DOHH2 (cell line): ENCODE measurements around the gene LCP2.

Experiments used
- H3F3A ChIP-seq: fragments of 200-600 bp; sonication (generic), shearing (Covaris generic); 2 replicates; pipeline ENCODE4 v1.6.0; 2016; ENCODE audit warnings: antibody characterized with exemption, mild to moderate bottlenecking; ENCODE audit not compliant: control insufficient read depth, insufficient read depth
- H3K27ac ChIP-seq: fragments of 200-600 bp; sonication (generic); 2 replicates; pipeline ENCODE4 v1.5.1; 2014; ENCODE audit warnings: low read depth, mild to moderate bottlenecking, low read length, moderate library complexity
- H3K27me3 ChIP-seq: fragments of 200-600 bp; sonication (generic); 2 replicates; pipeline ENCODE4 v1.6.1; 2014; ENCODE audit warnings: mild to moderate bottlenecking, low read length, mixed read lengths; ENCODE audit not compliant: control insufficient read depth
- H3K36me3 ChIP-seq: fragments of 200-600 bp; sonication (generic); 2 replicates; pipeline ENCODE4 v1.6.1; 2014; ENCODE audit warnings: mild to moderate bottlenecking, low read length, moderate library complexity, mixed read lengths; ENCODE audit not compliant: control insufficient read depth
- H3K4me1 ChIP-seq: fragments of 200-600 bp; sonication (generic); 2 replicates; pipeline ENCODE4 v1.6.1; 2014; ENCODE audit warnings: mild to moderate bottlenecking, low read length, mixed read lengths; ENCODE audit not compliant: control insufficient read depth
- H3K4me2 ChIP-seq: fragments of 200-600 bp; sonication (generic); 2 replicates; pipeline ENCODE4 v1.6.0; 2014; ENCODE audit warnings: mild to moderate bottlenecking, low read length, moderate library complexity
- H3K4me3 ChIP-seq: fragments of 200-600 bp; sonication (generic); 2 replicates; pipeline ENCODE4 v1.5.1; 2014; ENCODE audit warnings: mild to moderate bottlenecking, low read length, mixed read lengths
- H3K79me2 ChIP-seq: fragments of 200-600 bp; sonication (generic); 2 replicates; pipeline ENCODE4 v1.6.1; 2014; ENCODE audit warnings: mild to moderate bottlenecking, low read length, mixed read lengths; ENCODE audit not compliant: control insufficient read depth
- H3K9me2 ChIP-seq: fragments of 200-600 bp; sonication (generic); replicated peaks from 2 replicates; pipeline ENCODE4 v1.6.1; 2014; ENCODE audit warnings: mild to moderate bottlenecking, low read length, mixed read lengths; ENCODE audit not compliant: control insufficient read depth
- H3K9me3 ChIP-seq: fragments of 200-600 bp; sonication (generic); 2 replicates; pipeline ENCODE4 v1.6.1; 2014; ENCODE audit warnings: antibody characterized with exemption, low read length, mixed read lengths; ENCODE audit not compliant: control insufficient read depth, insufficient read depth
- H4K20me1 ChIP-seq: fragments of 200-600 bp; sonication (generic); 2 replicates; pipeline ENCODE4 v1.6.0; 2014; ENCODE audit warnings: low read depth, mild to moderate bottlenecking, antibody characterized with exemption, low read length, moderate library complexity; ENCODE audit not compliant: control insufficient read depth, insufficient read depth
- CTCF ChIP-seq: fragments of 200-600 bp; sonication (generic); IDR thresholded peaks from one replicate; pipeline ENCODE4 v1.5.1; 2014; ENCODE audit warnings: antibody characterized with exemption, mild to moderate bottlenecking, low read depth, low read length; ENCODE audit not compliant: poor library complexity, severe bottlenecking
- EZH2phosphoT487 ChIP-seq: fragments of 200-600 bp; sonication (generic); IDR thresholded peaks from 2 replicates; pipeline ENCODE4 v1.6.1; 2017; ENCODE audit warnings: borderline replicate concordance, mild to moderate bottlenecking, antibody characterized with exemption, low read length, moderate library complexity, mixed read lengths

The LCP2 gene

GRCh38 chr5:170226129-170226615, 71.4 kb downstream of the LCP2 start:
- Histone ChIP-seq H3K4me3 (no peak overlapping the region), H3K79me2 (no peaks in the 10 kb centered on the region), H3K4me2 (no peak overlapping the region), H3K4me1 (no peaks in the 10 kb centered on the region), H3K27me3 (peaks cover 7% of the 10 kb centered on the region), H3K27ac (no peak overlapping the region), H3K9me3 (no peaks in the 10 kb centered on the region), H3K36me3 (no peaks in the 10 kb centered on the region), H3F3A (no peaks in the 10 kb centered on the region), H4K20me1 (no peaks in the 10 kb centered on the region), H3K9me2 (no peaks in the 10 kb centered on the region)
- peak; percentile 8 for TF ChIP-seq CTCF
- TF ChIP-seq EZH2phosphoT487 = no peak

- H3K4me3 ChIP-seq = no peak overlapping the region
- TF ChIP-seq CTCF (peak; percentile 78), EZH2phosphoT487 (no peak)
- H4K20me1 ChIP-seq = no peaks in the 10 kb centered on the region
- H3K79me2 ChIP-seq = no peaks in the 10 kb centered on the region
- H3K27me3 ChIP-seq = peaks cover 7% of the 10 kb centered on the region
- no peaks in the 10 kb centered on the region for H3F3A ChIP-seq
- H3K9me3 ChIP-seq = no peaks in the 10 kb centered on the region
- peaks cover under 1% of the 10 kb centered on the region for H3K4me1 ChIP-seq
- H3K9me2 ChIP-seq = no peaks in the 10 kb centered on the region
- no peaks in the 10 kb centered on the region for H3K36me3 ChIP-seq
- no peak overlapping the region for H3K4me2 ChIP-seq
- H3K27ac ChIP-seq = no peak overlapping the region
These were observed 72.0 kb downstream of the LCP2 start for GRCh38 chr5:170225326-170226128.

GRCh38 chr5:170223906-170224305, 73.7 kb downstream of the LCP2 start:
- no peaks in the 10 kb centered on the region for H3K79me2 ChIP-seq
- H3K27ac ChIP-seq = no peak overlapping the region
- H4K20me1 ChIP-seq = no peaks in the 10 kb centered on the region
- no peaks in the 10 kb centered on the region for H3K9me2 ChIP-seq
- no peak overlapping the region for H3K4me2 ChIP-seq
- H3K4me1 ChIP-seq = peaks cover 8% of the 10 kb centered on the region
- H3K27me3 ChIP-seq = no peaks in the 10 kb centered on the region; the same call in 1 of the 2 replicates
- no peaks in the 10 kb centered on the region for H3K9me3 ChIP-seq
- H3K36me3 ChIP-seq = no peaks in the 10 kb centered on the region
- no peaks in the 10 kb centered on the region for H3F3A ChIP-seq
- TF ChIP-seq EZH2phosphoT487 (no peak), CTCF (no peak)
- no peak overlapping the region for H3K4me3 ChIP-seq
